H1 (cell line): ENCODE measurements around the gene WIPF1. TPM values are rescaled to one million over a fixed set of nuclear protein-coding genes. Genes with fewer than 3 reads are reported as not detected.

Source experiments
- CTCF ChIA-PET: fragments of 300-600 bp; sonication (Branson Sonifier 250); formaldehyde crosslinking; loops from one replicate; lab custom pipeline; 2021; ENCODE audit not compliant: partially characterized antibody; lab: Charles Lee
- POLR2A ChIA-PET: fragments of 300-600 bp; sonication (Branson Sonifier 250); formaldehyde crosslinking; loops from one replicate; lab custom pipeline; 2021; ENCODE audit warnings: inconsistent platforms; ENCODE audit not compliant: partially characterized antibody; lab: Charles Lee
- DNase-seq, 2 experiments: peaks; one replicate each; pipeline versions ENCODE4 v3.0.0 to v3.0.0-alpha.2; 2010 to 2022; ENCODE audit warnings: low spot score in 2 of 2, low read depth in 1 of 2, mixed read lengths in 1 of 2
- FAIRE-seq: peaks from 2 replicates; lab custom pipeline; 2011; peaks lifted over from hg19 to GRCh38; lab: Jason Lieb, UNC
- H2AFZ ChIP-seq: 2 replicates; pipeline ENCODE4 v1.8.1; 2012; ENCODE audit warnings: low read length, inconsistent platforms
- H2AK5ac ChIP-seq: 2 replicates; pipeline ENCODE4 v1.6.1; 2013; ENCODE audit warnings: low read depth, low read length
- H2BK120ac ChIP-seq: replicated peaks from 2 replicates; pipeline ENCODE3; 2013; ENCODE audit warnings: low read depth, low read length, inconsistent platforms
- H2BK12ac ChIP-seq: 2 replicates; pipeline ENCODE4 v1.6.1; 2013; ENCODE audit warnings: low read depth, low read length
- H2BK15ac ChIP-seq: 2 replicates; pipeline ENCODE4 v1.6.1; 2013; ENCODE audit warnings: low read length
- H2BK20ac ChIP-seq: 2 replicates; pipeline ENCODE4 v1.6.1; 2013; ENCODE audit warnings: low read length
- H2BK5ac ChIP-seq: 2 replicates; pipeline ENCODE4 v1.6.1; 2013; ENCODE audit warnings: low read depth, low read length
- H3K14ac ChIP-seq: 2 replicates; pipeline ENCODE4 v1.6.1; 2013; ENCODE audit warnings: inconsistent platforms; ENCODE audit not compliant: insufficient read length
- H3K18ac ChIP-seq: 2 replicates; pipeline ENCODE4 v1.6.1; 2013; ENCODE audit warnings: low read length; ENCODE audit errors: extremely low read depth
- H3K23ac ChIP-seq: 2 replicates; pipeline ENCODE4 v1.6.1; 2013; ENCODE audit warnings: inconsistent platforms; ENCODE audit not compliant: insufficient read length
- H3K23me2 ChIP-seq: 2 replicates; pipeline ENCODE4 v1.6.1; 2013; ENCODE audit warnings: low read depth, low read length
- H3K27ac ChIP-seq: 2 replicates; pipeline ENCODE4 v1.6.1; 2011; ENCODE audit warnings: low read depth, low read length, inconsistent platforms
- H3K27me3 ChIP-seq, 4 experiments: replicated peaks in 1 of 4; 1 replicate in 1 of 4; 2 replicates in 3 of 4; pipeline versions ENCODE4 v1.6.1 to v1.8.1; 2011 to 2013; ENCODE audit warnings: low read length in 3 of 4, mild to moderate bottlenecking in 3 of 4, inconsistent platforms in 2 of 4, mixed read lengths in 2 of 4, moderate library complexity in 1 of 4; ENCODE audit not compliant: control insufficient read depth in 3 of 4, insufficient read depth in 3 of 4; ENCODE audit errors: extremely low read depth in 1 of 4
- H3K36me3 ChIP-seq, 4 experiments: 2 replicates each; pipeline versions ENCODE4 v1.6.1 to v1.8.1; 2011 to 2013; ENCODE audit warnings: mild to moderate bottlenecking in 4 of 4, low read length in 3 of 4, moderate library complexity in 2 of 4, control low read depth in 1 of 4, inconsistent platforms in 1 of 4; ENCODE audit not compliant: insufficient read depth in 4 of 4, control insufficient read depth in 2 of 4
- H3K4ac ChIP-seq: replicated peaks from 2 replicates; pipeline ENCODE3; 2013; ENCODE audit warnings: low read length, low read depth, mixed read lengths, inconsistent platforms; ENCODE audit not compliant: insufficient read length
- H3K4me1 ChIP-seq, 4 experiments: replicated peaks in 1 of 4; 1 replicate in 1 of 4; 2 replicates in 3 of 4; pipeline versions ENCODE4 v1.6.1 to v1.8.1; 2011 to 2013; ENCODE audit warnings: low read length in 3 of 4, inconsistent platforms in 2 of 4, mixed read lengths in 1 of 4; ENCODE audit not compliant: insufficient read depth in 4 of 4, control insufficient read depth in 3 of 4
- H3K4me2 ChIP-seq, 2 experiments: 2 replicates each; pipeline versions ENCODE4 v1.6.1 to v1.8.1; 2011 to 2013; ENCODE audit warnings: low read depth in 2 of 2, low read length in 2 of 2, control low read depth in 1 of 2, inconsistent platforms in 1 of 2, mild to moderate bottlenecking in 1 of 2; ENCODE audit not compliant: insufficient read depth in 1 of 2
- H3K4me3 ChIP-seq, 4 experiments: fragments of 200-600, 300-600 bp in 1 of 4; sonication (generic), shearing (Covaris generic), sonication (Bioruptor Twin) in 1 of 4; 2 replicates each; pipeline versions ENCODE4 v1.5.1 to v1.8.1; 2011 to 2016; ENCODE audit warnings: low read length in 4 of 4, low read depth in 3 of 4, control low read depth in 2 of 4, inconsistent platforms in 2 of 4, mild to moderate bottlenecking in 2 of 4, mixed read lengths in 1 of 4, moderate library complexity in 1 of 4; ENCODE audit not compliant: insufficient read depth in 2 of 4; ENCODE audit errors: extremely low read depth in 1 of 4
- H3K56ac ChIP-seq: replicated peaks from 2 replicates; pipeline ENCODE3; 2013; ENCODE audit warnings: low read depth, mild to moderate bottlenecking, mixed read lengths, low read length, inconsistent platforms; ENCODE audit not compliant: insufficient read length
- H3K79me1 ChIP-seq: 2 replicates; pipeline ENCODE4 v1.6.1; 2013; ENCODE audit warnings: low read depth, low read length, control low read depth
- H3K79me2 ChIP-seq, 2 experiments: 2 replicates each; pipeline versions ENCODE4 v1.6.1 to v1.8.1; 2012 to 2013; ENCODE audit warnings: low read length in 2 of 2, mild to moderate bottlenecking in 2 of 2, inconsistent platforms in 1 of 2; ENCODE audit not compliant: insufficient read depth in 2 of 2, control insufficient read depth in 1 of 2
- H3K9ac ChIP-seq, 4 experiments: replicated peaks in 1 of 4; 1 replicate in 1 of 4; 2 replicates in 3 of 4; pipeline versions ENCODE4 v1.6.1 to v1.8.1; 2011 to 2013; ENCODE audit warnings: low read depth in 3 of 4, low read length in 3 of 4, control low read depth in 2 of 4, mild to moderate bottlenecking in 2 of 4, moderate library complexity in 2 of 4, inconsistent platforms in 1 of 4; ENCODE audit errors: extremely low read depth in 1 of 4
- H3K9me3 ChIP-seq, 2 experiments: 2 replicates each; pipeline versions ENCODE4 v1.6.1 to v1.8.1; 2012 to 2013; ENCODE audit warnings: mild to moderate bottlenecking in 2 of 2, moderate library complexity in 2 of 2, control low read depth in 1 of 2, inconsistent platforms in 1 of 2, low read depth in 1 of 2, low read length in 1 of 2, mixed read lengths in 1 of 2; ENCODE audit not compliant: insufficient read depth in 2 of 2
- H4K20me1 ChIP-seq, 2 experiments: replicated peaks in 1 of 2; 2 replicates each; pipeline versions ENCODE3 to v1.8.1; 2011 to 2013; ENCODE audit warnings: inconsistent platforms in 2 of 2, low read length in 2 of 2, mild to moderate bottlenecking in 1 of 2; ENCODE audit not compliant: insufficient read depth in 2 of 2, control insufficient read depth in 1 of 2
- H4K5ac ChIP-seq: 2 replicates; pipeline ENCODE4 v1.6.1; 2013; ENCODE audit warnings: low read length, low read depth, mixed read lengths, inconsistent platforms; ENCODE audit not compliant: insufficient read length
- H4K8ac ChIP-seq: 2 replicates; pipeline ENCODE4 v1.8.0; 2013; ENCODE audit warnings: mild to moderate bottlenecking, moderate library complexity, low read length, inconsistent platforms; ENCODE audit not compliant: insufficient read depth; ENCODE audit errors: extremely low read depth
- H4K91ac ChIP-seq: replicated peaks from 2 replicates; pipeline ENCODE3; 2013; ENCODE audit warnings: low read length, mixed read lengths, inconsistent platforms; ENCODE audit not compliant: insufficient read length
- ASH2L ChIP-seq: fragments of 200-600, 300-600 bp; sonication (generic); IDR thresholded peaks from one replicate; pipeline ENCODE4 v1.7.1; 2017; ENCODE audit warnings: low read length
- CTBP2 ChIP-seq: IDR thresholded peaks from 2 replicates; pipeline ENCODE4 v1.7.0; 2011; ENCODE audit warnings: borderline replicate concordance, mild to moderate bottlenecking, moderate library complexity, mixed read lengths, low read length; ENCODE audit not compliant: insufficient read depth, insufficient read length
- EZH2 ChIP-seq: fragments of 200-600 bp; sonication (generic); IDR thresholded peaks from 2 replicates; pipeline ENCODE4 v1.7.1; 2012; ENCODE audit warnings: low read depth, mild to moderate bottlenecking, moderate library complexity, low read length, inconsistent platforms; ENCODE audit not compliant: severe bottlenecking
- NANOG ChIP-seq: IDR thresholded peaks from 2 replicates; pipeline ENCODE4 v1.6.1; 2011; ENCODE audit warnings: low read length, low read depth, mild to moderate bottlenecking, inconsistent platforms; ENCODE audit not compliant: insufficient read depth, poor library complexity, severe bottlenecking
- RBBP5 ChIP-seq: IDR thresholded peaks from 2 replicates; pipeline ENCODE4 v1.7.1; 2012; ENCODE audit warnings: low read depth, mild to moderate bottlenecking, inconsistent platforms, low read length, moderate library complexity, borderline replicate concordance
- SAP30 ChIP-seq: fragments of 300-600 bp; sonication (generic); IDR thresholded peaks from 2 replicates; pipeline ENCODE4 v1.7.1; 2012; ENCODE audit warnings: low read length, moderate library complexity, mild to moderate bottlenecking, inconsistent platforms; ENCODE audit not compliant: insufficient read depth, insufficient replicate concordance
- SUZ12 ChIP-seq: fragments of 200-600 bp; sonication (generic); IDR thresholded peaks from 2 replicates; pipeline ENCODE4 v1.6.1; 2012; ENCODE audit warnings: mild to moderate bottlenecking, inconsistent platforms, low read length, moderate library complexity, mixed read lengths
- TBP ChIP-seq: IDR thresholded peaks from 2 replicates; pipeline ENCODE4 v1.6.1; 2011; ENCODE audit warnings: low read depth, low read length, improper control_type of control experiment
- WGBS, 2 experiments: shearing (Covaris generic) in 1 of 2; methylation state at CpG; one replicate each; pipeline versions ENCODE4 v1.1.6 to v1.1.7; 2013 to 2015; ENCODE audit warnings: low lambda C conversion rate in 2 of 2, mixed read lengths in 2 of 2, inconsistent platforms in 1 of 2, low coverage in 1 of 2, missing lambda C conversion rate in 1 of 2; ENCODE audit not compliant: insufficient replicate concordance in 2 of 2, insufficient coverage in 1 of 2, insufficient read length in 1 of 2; ENCODE audit errors: extremely low coverage in 1 of 2, missing lambda C conversion rate in 1 of 2; 5-methylcytosine and 5-hydroxymethylcytosine counted together
- polyA plus RNA-seq, 7 experiments: library from polyadenylated mRNA; depleted of rRNA in 3 of 7; stranded (reverse) in 5 of 7; unstranded in 2 of 7; fragments of >200 nt in 5 of 7; fragments of 200-250 nt in 2 of 7; gene quantifications; 1 replicate in 5 of 7; 2 replicates in 1 of 7; 4 replicates in 1 of 7; pipeline versions ENCODE4 v1.2.1 to v1.2.3, GENCODE V29; 2011 to 2013; ENCODE audit warnings: missing spikeins in 2 of 7, mixed read lengths in 2 of 7
- total RNA-seq: library from RNA; stranded (reverse); fragmentation: NEBNext Ultra II Directional; extraction: Animal tissue kit (Norgen Biotek cat#: 25700); gene quantifications from 2 replicates; pipeline ENCODE4 v1.2.1, GENCODE V29; 2021

Gene WIPF1
- total and polyA plus RNA-seq, 2 of the 8 experiments (the other 6 are each of a cell fraction or from before 2014, with no cell fraction given): 4.7 to 5.2 TPM

DNA sequence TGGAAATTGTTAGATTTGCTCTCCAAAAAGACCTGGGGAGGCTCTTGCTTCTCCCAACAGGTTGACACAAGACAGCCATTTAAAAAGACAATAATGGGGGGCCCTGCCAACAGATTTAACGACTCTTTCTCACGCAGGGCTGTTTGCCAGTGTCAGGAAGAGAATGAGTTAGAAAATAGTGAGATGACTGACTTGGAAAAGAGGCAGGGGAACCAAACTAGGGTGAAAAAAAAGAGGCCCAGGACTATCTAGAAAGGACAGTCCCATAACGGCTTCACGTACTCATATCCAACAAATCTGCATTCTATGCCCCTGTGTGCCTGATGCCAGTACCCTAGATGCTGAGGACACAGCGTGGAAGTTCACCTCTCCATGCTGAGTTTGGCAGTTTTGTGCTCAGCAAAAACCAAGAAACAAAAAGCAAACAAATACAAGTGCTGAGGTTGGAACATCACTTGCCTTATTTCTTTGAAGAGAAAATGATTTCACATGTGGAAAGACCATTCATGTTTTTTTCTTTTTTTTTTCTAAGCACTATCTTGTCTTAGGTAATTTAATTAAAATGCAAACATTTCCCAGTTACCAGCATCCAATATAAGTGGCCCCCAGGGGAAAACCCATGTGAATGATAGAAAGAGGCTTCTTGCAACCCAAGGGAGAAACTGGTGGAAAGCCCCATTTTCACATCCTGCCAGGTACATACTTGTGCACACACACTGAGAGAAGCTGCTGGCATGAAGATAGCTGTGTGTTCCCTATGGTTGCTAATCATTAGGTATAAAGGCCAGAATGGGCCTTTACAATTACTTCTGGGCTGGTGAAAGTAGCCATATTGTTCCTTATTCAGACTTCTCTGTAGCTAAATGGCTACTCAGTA, 10.6 kb upstream of the WIPF1 start:
- H3K27ac ChIP-seq: no peak overlapping the region
- no peaks in the 10 kb centered on the region for H3K27me3 ChIP-seq
- FAIRE-seq: no peak
- TF ChIP-seq NANOG: no peak
- TF ChIP-seq EZH2: no peak
- TF ChIP-seq CTBP2: no peak
- no peak for TF ChIP-seq SAP30
- TF ChIP-seq SUZ12: no peak
- no peak for TF ChIP-seq ASH2L
- no peak for TF ChIP-seq TBP
- TF ChIP-seq RBBP5: no peak

More for the DNA sequence above, 10.6 kb upstream of the WIPF1 start:
- no peaks in the 10 kb centered on the region for H4K20me1 ChIP-seq
- no peak overlapping the region for H3K23ac ChIP-seq
- no peak overlapping the region for H2BK120ac ChIP-seq
- H4K5ac ChIP-seq: no peak overlapping the region
- no peak overlapping the region for H3K18ac ChIP-seq
- H2BK5ac ChIP-seq: no peak overlapping the region
- H3K56ac ChIP-seq: no peak overlapping the region
- ChIA-PET CTCF (interaction anchor here (0.9 to 1.9 kb wide), 3 partner anchors 29 to 80 kb away, joined by 3 to 4 read pairs (median 3); no protein-coding TSS in a partner anchor), POLR2A (no interaction called here)
- H3K23me2 ChIP-seq: no peaks in the 10 kb centered on the region
- no peak overlapping the region for H3K4me3 ChIP-seq
- H3K79me1 ChIP-seq: no peaks in the 10 kb centered on the region
- no peaks in the 10 kb centered on the region for H3K36me3 ChIP-seq
- H3K4ac ChIP-seq: no peak overlapping the region
- H4K8ac ChIP-seq: no peak overlapping the region
- no peak overlapping the region for H2AFZ ChIP-seq
- H2BK20ac ChIP-seq: no peak overlapping the region
- no peaks in the 10 kb centered on the region; a peak in 1 of 7 replicates for H3K4me1 ChIP-seq
- no peak overlapping the region for H2BK15ac ChIP-seq
- H3K79me2 ChIP-seq: no peaks in the 10 kb centered on the region
- H4K91ac ChIP-seq: no peak overlapping the region
- WGBS, 2 experiments: 87% methylated on average over 5 of the region's 5 CpGs; no CpG with 5 or more reads in 1 of the 2 experiments
- H3K4me2 ChIP-seq: no peak overlapping the region
- H3K9me3 ChIP-seq: no peaks in the 10 kb centered on the region
- no peak overlapping the region for H3K14ac ChIP-seq
- DNase-seq: no peak
- H2BK12ac ChIP-seq: no peak overlapping the region
- no peak overlapping the region for H3K9ac ChIP-seq
- H2AK5ac ChIP-seq: no peak overlapping the region
